ENCODE results near the gene PKMYT1.

- TF ChIP-seq CTCF (conservative IDR thresholded peaks at IDR 0.05) (no peak), EZH2 (IDR thresholded peaks at IDR 0.05; ENCODE audit: low read depth) (no peak)
Measured at GRCh38 chr16:2985462-2985861, 5.2 kb upstream of the PKMYT1 start.
